ENCODE measurements around the gene PLEKHG2. TPM values are rescaled to one million over a fixed set of nuclear protein-coding genes. Genes with fewer than 3 reads are reported as not detected.

The PLEKHG2 gene
- polyA plus RNA-seq, 1 donor from 2014 or later, result 14.3 TPM

DNA sequence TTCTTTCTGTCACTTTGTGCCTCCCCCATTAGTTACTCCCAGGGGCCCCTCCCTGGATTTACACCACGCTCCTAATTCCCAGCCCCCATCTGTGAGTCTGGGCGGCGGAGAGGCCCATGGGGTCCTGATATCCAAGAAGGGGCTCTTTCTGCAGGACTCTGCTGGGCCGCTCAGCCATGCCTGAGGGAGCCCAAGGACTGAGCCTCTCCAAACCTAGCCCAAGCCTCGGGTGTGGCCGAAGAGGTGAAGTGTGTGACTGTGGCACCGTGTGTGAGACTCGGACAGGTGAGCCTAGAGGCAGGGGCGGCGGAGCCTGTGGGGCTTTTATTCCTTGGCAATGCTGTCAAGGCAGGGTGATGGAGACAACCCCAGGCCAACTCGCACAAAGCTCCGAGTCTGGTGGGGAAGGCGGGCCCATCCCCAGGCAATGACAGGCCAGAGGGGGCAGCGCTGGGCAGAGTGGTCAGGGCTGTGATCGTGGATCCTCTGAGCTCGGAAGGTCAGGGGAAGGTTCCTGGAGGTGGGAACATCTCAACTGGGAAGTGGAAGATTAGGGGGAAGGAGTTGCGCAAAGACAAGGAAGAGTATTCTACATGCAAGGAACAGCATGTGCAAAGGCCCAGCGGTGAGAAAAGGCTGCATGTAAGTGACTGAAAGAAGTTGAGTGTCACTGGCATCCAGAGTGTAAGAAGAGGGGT lies 1.6 kb downstream of the PLEKHG2 start:
- Histone ChIP-seq H3K9me3 (ENCODE audit: low read length) (no peaks in the 10 kb centered on the region), H4K20me1 (ENCODE audit: insufficient read depth) (no peaks in the 10 kb centered on the region), H3K79me2 (replicated peaks; ENCODE audit: insufficient read depth, low read length) (peaks cover 27% of the 10 kb centered on the region), H3K9ac (ENCODE audit: low read length) (peak overlapping the region; percentile 100), H3K27me3 (ENCODE audit: insufficient read depth, low read depth, low read length) (peaks cover 16% of the 10 kb centered on the region), H2AFZ (ENCODE audit: low read depth, low read length) (peak overlapping the region; percentile 73), H3K27ac (ENCODE audit: low read length) (peak overlapping the region; percentile 99), H3K9me2 (ENCODE audit: insufficient read depth, low read length) (no peaks in the 10 kb centered on the region), H3K36me3 (ENCODE audit: insufficient read depth, low read length) (no peaks in the 10 kb centered on the region), H3K4me3 (ENCODE audit: low read length) (peak overlapping the region; percentile 89), H3K4me2 (ENCODE audit: low read length) (peak overlapping the region; percentile 97), H3F3A (ENCODE audit: insufficient read depth, low read length, poor library complexity, severe bottlenecking) (no peaks in the 10 kb centered on the region)
- no peak for TF ChIP-seq EZH2 (IDR thresholded peaks at IDR 0.05; ENCODE audit: borderline replicate concordance, insufficient read depth, low read length, poor library complexity, severe bottlenecking)
- TF ChIP-seq, protein P1, sequence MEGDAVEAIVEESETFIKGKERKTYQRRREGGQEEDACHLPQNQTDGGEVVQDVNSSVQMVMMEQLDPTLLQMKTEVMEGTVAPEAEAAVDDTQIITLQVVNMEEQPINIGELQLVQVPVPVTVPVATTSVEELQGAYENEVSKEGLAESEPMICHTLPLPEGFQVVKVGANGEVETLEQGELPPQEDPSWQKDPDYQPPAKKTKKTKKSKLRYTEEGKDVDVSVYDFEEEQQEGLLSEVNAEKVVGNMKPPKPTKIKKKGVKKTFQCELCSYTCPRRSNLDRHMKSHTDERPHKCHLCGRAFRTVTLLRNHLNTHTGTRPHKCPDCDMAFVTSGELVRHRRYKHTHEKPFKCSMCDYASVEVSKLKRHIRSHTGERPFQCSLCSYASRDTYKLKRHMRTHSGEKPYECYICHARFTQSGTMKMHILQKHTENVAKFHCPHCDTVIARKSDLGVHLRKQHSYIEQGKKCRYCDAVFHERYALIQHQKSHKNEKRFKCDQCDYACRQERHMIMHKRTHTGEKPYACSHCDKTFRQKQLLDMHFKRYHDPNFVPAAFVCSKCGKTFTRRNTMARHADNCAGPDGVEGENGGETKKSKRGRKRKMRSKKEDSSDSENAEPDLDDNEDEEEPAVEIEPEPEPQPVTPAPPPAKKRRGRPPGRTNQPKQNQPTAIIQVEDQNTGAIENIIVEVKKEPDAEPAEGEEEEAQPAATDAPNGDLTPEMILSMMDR (IDR thresholded peaks at IDR 0.05; ENCODE audit: poor library complexity, severe bottlenecking), result peak; percentile 33
- TF ChIP-seq RAD21 (conservative IDR thresholded peaks at IDR 0.05), result no peak
- TF ChIP-seq POLR2AphosphoS5 (IDR thresholded peaks at IDR 0.05), result peak; percentile 26
- TF ChIP-seq TAF1 (IDR thresholded peaks at IDR 0.05; ENCODE audit: low read depth), result peak; percentile 30
- TF ChIP-seq MXI1 (conservative IDR thresholded peaks at IDR 0.05; ENCODE audit: poor library complexity, severe bottlenecking), result peak; percentile 27
- no peak for TF ChIP-seq EP300 (conservative IDR thresholded peaks at IDR 0.05; ENCODE audit: poor library complexity, severe bottlenecking)
- TF ChIP-seq, protein P2, sequence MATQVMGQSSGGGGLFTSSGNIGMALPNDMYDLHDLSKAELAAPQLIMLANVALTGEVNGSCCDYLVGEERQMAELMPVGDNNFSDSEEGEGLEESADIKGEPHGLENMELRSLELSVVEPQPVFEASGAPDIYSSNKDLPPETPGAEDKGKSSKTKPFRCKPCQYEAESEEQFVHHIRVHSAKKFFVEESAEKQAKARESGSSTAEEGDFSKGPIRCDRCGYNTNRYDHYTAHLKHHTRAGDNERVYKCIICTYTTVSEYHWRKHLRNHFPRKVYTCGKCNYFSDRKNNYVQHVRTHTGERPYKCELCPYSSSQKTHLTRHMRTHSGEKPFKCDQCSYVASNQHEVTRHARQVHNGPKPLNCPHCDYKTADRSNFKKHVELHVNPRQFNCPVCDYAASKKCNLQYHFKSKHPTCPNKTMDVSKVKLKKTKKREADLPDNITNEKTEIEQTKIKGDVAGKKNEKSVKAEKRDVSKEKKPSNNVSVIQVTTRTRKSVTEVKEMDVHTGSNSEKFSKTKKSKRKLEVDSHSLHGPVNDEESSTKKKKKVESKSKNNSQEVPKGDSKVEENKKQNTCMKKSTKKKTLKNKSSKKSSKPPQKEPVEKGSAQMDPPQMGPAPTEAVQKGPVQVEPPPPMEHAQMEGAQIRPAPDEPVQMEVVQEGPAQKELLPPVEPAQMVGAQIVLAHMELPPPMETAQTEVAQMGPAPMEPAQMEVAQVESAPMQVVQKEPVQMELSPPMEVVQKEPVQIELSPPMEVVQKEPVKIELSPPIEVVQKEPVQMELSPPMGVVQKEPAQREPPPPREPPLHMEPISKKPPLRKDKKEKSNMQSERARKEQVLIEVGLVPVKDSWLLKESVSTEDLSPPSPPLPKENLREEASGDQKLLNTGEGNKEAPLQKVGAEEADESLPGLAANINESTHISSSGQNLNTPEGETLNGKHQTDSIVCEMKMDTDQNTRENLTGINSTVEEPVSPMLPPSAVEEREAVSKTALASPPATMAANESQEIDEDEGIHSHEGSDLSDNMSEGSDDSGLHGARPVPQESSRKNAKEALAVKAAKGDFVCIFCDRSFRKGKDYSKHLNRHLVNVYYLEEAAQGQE (IDR thresholded peaks at IDR 0.05; ENCODE audit: borderline replicate concordance), result peak; percentile 60
- TF ChIP-seq SMC3 (conservative IDR thresholded peaks at IDR 0.05; ENCODE audit: poor library complexity), result no peak

DNA sequence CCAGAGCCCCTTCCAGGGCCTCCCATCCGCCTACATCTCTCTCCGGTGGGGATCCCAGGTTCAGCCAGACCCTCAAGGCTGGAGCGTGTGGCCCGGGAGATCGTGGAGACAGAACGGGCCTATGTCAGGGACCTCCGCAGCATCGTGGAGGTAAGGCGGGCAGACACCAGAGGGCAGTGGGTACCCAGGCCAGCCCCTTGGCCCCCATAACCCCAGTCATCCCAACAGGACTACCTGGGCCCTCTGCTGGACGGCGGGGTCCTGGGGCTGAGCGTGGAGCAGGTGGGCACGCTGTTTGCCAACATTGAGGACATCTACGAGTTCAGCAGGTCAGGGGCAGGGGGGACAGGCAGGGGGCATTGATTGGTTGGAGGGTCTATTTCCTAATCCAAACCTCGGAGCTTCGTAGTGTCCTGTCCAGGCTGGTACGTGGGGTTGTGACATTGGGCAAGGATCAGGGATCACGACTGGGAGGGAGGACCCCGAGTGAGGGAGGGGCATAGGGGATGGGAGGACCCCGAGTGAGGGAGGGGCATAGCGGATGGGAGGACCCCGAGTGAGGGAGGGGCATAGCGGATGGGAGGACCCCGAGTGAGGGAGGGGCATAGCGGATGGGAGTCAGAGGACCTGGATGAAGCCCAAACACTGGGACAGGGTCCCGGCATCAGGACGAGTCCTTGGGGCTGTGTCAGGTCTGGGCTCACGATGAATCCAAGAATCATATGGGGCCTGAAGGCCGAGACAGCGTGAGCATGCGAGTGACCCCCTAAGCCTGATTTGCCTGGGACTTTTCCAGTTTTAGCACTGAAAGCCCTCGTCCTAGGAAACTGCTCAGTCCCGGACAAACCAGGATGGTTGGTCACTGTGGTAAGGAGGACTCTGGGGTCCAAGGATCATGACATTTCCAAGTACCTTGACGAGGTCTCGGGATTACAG lies 2.9 kb downstream of the PLEKHG2 start:
- Histone ChIP-seq H3K9me3 (ENCODE audit: low read length) (no peaks in the 10 kb centered on the region), H3K9ac (ENCODE audit: low read length) (peak overlapping the region; percentile 100), H4K20me1 (ENCODE audit: insufficient read depth) (no peaks in the 10 kb centered on the region), H3K79me2 (replicated peaks; ENCODE audit: insufficient read depth, low read length) (peaks cover 27% of the 10 kb centered on the region), H3K36me3 (ENCODE audit: insufficient read depth, low read length) (no peaks in the 10 kb centered on the region), H3K27ac (ENCODE audit: low read length) (no peak overlapping the region), H3K4me3 (ENCODE audit: low read length) (peak overlapping the region; percentile 89), H3K9me2 (ENCODE audit: insufficient read depth, low read length) (no peaks in the 10 kb centered on the region), H3F3A (ENCODE audit: insufficient read depth, low read length, poor library complexity, severe bottlenecking) (no peaks in the 10 kb centered on the region), H2AFZ (ENCODE audit: low read depth, low read length) (no peak overlapping the region), H3K4me2 (ENCODE audit: low read length) (peak overlapping the region; percentile 97), H3K27me3 (ENCODE audit: insufficient read depth, low read depth, low read length) (peaks cover 3% of the 10 kb centered on the region)
- TF ChIP-seq EZH2 (IDR thresholded peaks at IDR 0.05; ENCODE audit: borderline replicate concordance, insufficient read depth, low read length, poor library complexity, severe bottlenecking) (no peak), MXI1 (conservative IDR thresholded peaks at IDR 0.05; ENCODE audit: poor library complexity, severe bottlenecking) (no peak), POLR2AphosphoS5 (IDR thresholded peaks at IDR 0.05) (no peak)

Measured in neural cell (in vitro differentiated cells).